Measurements from ENCODE around the gene CEP85L. TPM values are rescaled to one million over a fixed set of nuclear protein-coding genes. Genes with fewer than 3 reads are reported as not detected.

CEP85L gene
- total and polyA plus RNA-seq, 2 of the 13 experiments (the other 11 are each of a cell fraction or from before 2014, with no cell fraction given) = 0.44 to 1.7 TPM

GRCh38 chr6:118650582-118651281, 659 bp downstream of the CEP85L start (continued):
- TF ChIP-seq, protein P1, sequence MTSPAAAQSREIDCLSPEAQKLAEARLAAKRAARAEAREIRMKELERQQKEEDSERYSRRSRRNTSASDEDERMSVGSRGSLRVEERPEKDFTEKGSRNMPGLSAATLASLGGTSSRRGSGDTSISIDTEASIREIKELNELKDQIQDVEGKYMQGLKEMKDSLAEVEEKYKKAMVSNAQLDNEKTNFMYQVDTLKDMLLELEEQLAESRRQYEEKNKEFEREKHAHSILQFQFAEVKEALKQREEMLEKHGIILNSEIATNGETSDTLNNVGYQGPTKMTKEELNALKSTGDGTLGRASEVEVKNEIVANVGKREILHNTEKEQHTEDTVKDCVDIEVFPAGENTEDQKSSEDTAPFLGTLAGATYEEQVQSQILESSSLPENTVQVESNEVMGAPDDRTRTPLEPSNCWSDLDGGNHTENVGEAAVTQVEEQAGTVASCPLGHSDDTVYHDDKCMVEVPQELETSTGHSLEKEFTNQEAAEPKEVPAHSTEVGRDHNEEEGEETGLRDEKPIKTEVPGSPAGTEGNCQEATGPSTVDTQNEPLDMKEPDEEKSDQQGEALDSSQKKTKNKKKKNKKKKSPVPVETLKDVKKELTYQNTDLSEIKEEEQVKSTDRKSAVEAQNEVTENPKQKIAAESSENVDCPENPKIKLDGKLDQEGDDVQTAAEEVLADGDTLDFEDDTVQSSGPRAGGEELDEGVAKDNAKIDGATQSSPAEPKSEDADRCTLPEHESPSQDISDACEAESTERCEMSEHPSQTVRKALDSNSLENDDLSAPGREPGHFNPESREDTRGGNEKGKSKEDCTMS (CRISPR knock-in tag; conservative IDR thresholded peaks at IDR 0.05) = no peak
- TF ChIP-seq ZNF234 (CRISPR knock-in tag; conservative IDR thresholded peaks at IDR 0.05) (no peak), ZNF546 (CRISPR knock-in tag; conservative IDR thresholded peaks at IDR 0.05) (peak; percentile 60; the same call in 1 of the 2 replicates), CHD2 (IDR thresholded peaks at IDR 0.05; ENCODE audit: low read depth, low read length) (no peak), ZNF430 (CRISPR knock-in tag; IDR thresholded peaks at IDR 0.05) (no peak), SRSF4 (IDR thresholded peaks at IDR 0.05; ENCODE audit: low read depth, low read length, poor library complexity, severe bottlenecking) (no peak), PLSCR1 (CRISPR knock-in tag; IDR thresholded peaks at IDR 0.05; ENCODE audit: borderline replicate concordance) (no peak), ZNF224 (CRISPR knock-in tag; IDR thresholded peaks at IDR 0.05) (no peak; the same call in 1 of the 2 replicates), ZNF879 (CRISPR knock-in tag; IDR thresholded peaks at IDR 0.05) (no peak), KLF15 (CRISPR knock-in tag; IDR thresholded peaks at IDR 0.05; ENCODE audit: borderline replicate concordance) (no peak), NR1H2 (CRISPR knock-in tag; IDR thresholded peaks at IDR 0.05; ENCODE audit: borderline replicate concordance, low read depth) (no peak), FIP1L1 (IDR thresholded peaks at IDR 0.05; ENCODE audit: borderline replicate concordance, insufficient read depth, low read depth, low read length) (no peak), ARNTL (CRISPR knock-in tag; IDR thresholded peaks at IDR 0.05) (no peak), SALL1 (CRISPR knock-in tag; IDR thresholded peaks at IDR 0.05) (no peak), ESRRA (CRISPR knock-in tag; IDR thresholded peaks at IDR 0.05; ENCODE audit: low read depth) (no peak), ZFP37 (CRISPR knock-in tag; IDR thresholded peaks at IDR 0.05; ENCODE audit: borderline replicate concordance) (no peak), YY1 (IDR thresholded peaks at IDR 0.05; ENCODE audit: insufficient read depth, insufficient replicate concordance, low read depth, low read length) (no peak), FOXA1 (IDR thresholded peaks at IDR 0.05) (no peak), FOXA1 (CRISPR knock-in tag; IDR thresholded peaks at IDR 0.05) (no peak), ZNF264 (CRISPR knock-in tag; IDR thresholded peaks at IDR 0.05) (no peak), HNRNPK (IDR thresholded peaks at IDR 0.05; ENCODE audit: low read depth, low read length, poor library complexity, severe bottlenecking) (peak; percentile 30), FOXK1 (CRISPR knock-in tag; IDR thresholded peaks at IDR 0.05; ENCODE audit: borderline replicate concordance, low read depth) (no peak), ZMYM3 (CRISPR knock-in tag; IDR thresholded peaks at IDR 0.05) (no peak)
- TF ChIP-seq, protein P2, sequence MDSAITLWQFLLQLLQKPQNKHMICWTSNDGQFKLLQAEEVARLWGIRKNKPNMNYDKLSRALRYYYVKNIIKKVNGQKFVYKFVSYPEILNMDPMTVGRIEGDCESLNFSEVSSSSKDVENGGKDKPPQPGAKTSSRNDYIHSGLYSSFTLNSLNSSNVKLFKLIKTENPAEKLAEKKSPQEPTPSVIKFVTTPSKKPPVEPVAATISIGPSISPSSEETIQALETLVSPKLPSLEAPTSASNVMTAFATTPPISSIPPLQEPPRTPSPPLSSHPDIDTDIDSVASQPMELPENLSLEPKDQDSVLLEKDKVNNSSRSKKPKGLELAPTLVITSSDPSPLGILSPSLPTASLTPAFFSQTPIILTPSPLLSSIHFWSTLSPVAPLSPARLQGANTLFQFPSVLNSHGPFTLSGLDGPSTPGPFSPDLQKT (CRISPR knock-in tag; IDR thresholded peaks at IDR 0.05; ENCODE audit: borderline replicate concordance) = no peak
- TF ChIP-seq, protein P3, sequence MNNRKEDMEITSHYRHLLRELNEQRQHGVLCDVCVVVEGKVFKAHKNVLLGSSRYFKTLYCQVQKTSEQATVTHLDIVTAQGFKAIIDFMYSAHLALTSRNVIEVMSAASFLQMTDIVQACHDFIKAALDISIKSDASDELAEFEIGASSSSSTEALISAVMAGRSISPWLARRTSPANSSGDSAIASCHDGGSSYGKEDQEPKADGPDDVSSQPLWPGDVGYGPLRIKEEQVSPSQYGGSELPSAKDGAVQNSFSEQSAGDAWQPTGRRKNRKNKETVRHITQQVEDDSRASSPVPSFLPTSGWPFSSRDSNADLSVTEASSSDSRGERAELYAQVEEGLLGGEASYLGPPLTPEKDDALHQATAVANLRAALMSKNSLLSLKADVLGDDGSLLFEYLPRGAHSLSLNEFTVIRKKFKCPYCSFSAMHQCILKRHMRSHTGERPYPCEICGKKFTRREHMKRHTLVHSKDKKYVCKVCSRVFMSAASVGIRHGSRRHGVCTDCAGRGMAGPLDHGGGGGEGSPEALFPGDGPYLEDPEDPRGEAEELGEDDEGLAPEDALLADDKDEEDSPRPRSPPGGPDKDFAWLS (CRISPR knock-in tag; IDR thresholded peaks at IDR 0.05; ENCODE audit: borderline replicate concordance) = no peak

All from HepG2 (cell line).